WTC11 (cell line): ENCODE data around the gene TCAF1. TPM values are rescaled to one million over a fixed set of nuclear protein-coding genes. Genes with fewer than 3 reads are reported as not detected.

ENCODE experiments used
- ARID4B ChIP-seq: sonication (generic); formaldehyde crosslinking; IDR thresholded peaks from 2 replicates; pipeline ENCODE4 v1.8.0; 2023; ENCODE audit warnings: missing genetic modification reagents, mild to moderate bottlenecking, borderline replicate concordance
- CBFB ChIP-seq: sonication (generic); formaldehyde crosslinking; IDR thresholded peaks from 2 replicates; pipeline ENCODE4 v1.8.1; 2022; ENCODE audit warnings: mild to moderate bottlenecking, low read depth, missing genetic modification reagents
- CREB1 ChIP-seq: sonication (generic); formaldehyde crosslinking; IDR thresholded peaks from 2 replicates; pipeline ENCODE4 v1.8.0; 2023; ENCODE audit warnings: mild to moderate bottlenecking, missing genetic modification reagents
- E2F4 ChIP-seq: sonication (generic); formaldehyde crosslinking; IDR thresholded peaks from 2 replicates; pipeline ENCODE4 v1.8.1; 2022; ENCODE audit warnings: low read depth, mild to moderate bottlenecking, moderate library complexity, missing genetic modification reagents, borderline replicate concordance
- ESRRA ChIP-seq: sonication (generic); formaldehyde crosslinking; IDR thresholded peaks from 2 replicates; pipeline ENCODE4 v1.8.1; 2022; ENCODE audit warnings: mild to moderate bottlenecking, missing genetic modification reagents, borderline replicate concordance
- ETV6 ChIP-seq: sonication (generic); formaldehyde crosslinking; IDR thresholded peaks from 2 replicates; pipeline ENCODE4 v1.8.1; 2022; ENCODE audit warnings: mild to moderate bottlenecking, missing genetic modification reagents
- FOXP1 ChIP-seq: sonication (generic); formaldehyde crosslinking; IDR thresholded peaks from 2 replicates; pipeline ENCODE4 v1.8.0; 2022; ENCODE audit warnings: missing genetic modification reagents, mild to moderate bottlenecking, moderate library complexity, borderline replicate concordance
- FOXP4 ChIP-seq: sonication (generic); formaldehyde crosslinking; IDR thresholded peaks from 2 replicates; pipeline ENCODE4 v1.8.0; 2022; ENCODE audit warnings: mild to moderate bottlenecking, missing genetic modification reagents
- GABPB1 ChIP-seq: sonication (generic); formaldehyde crosslinking; IDR thresholded peaks from 2 replicates; pipeline ENCODE4 v1.8.1; 2023; ENCODE audit warnings: mild to moderate bottlenecking, missing genetic modification reagents
- GRHL2 ChIP-seq: fragments of 250-450 bp; sonication (Bioruptor Pico); IDR thresholded peaks from 2 replicates; pipeline ENCODE4 v1.8.0; 2022; ENCODE audit warnings: mild to moderate bottlenecking, moderate library complexity; ENCODE audit not compliant: insufficient replicate concordance, severe bottlenecking
- HMGA2 ChIP-seq: fragments of 250-450 bp; sonication (Bioruptor Pico); IDR thresholded peaks from 2 replicates; pipeline ENCODE4 v1.4.0; 2021; ENCODE audit warnings: mild to moderate bottlenecking, moderate library complexity
- IRF1 ChIP-seq: sonication (generic); formaldehyde crosslinking; IDR thresholded peaks from 2 replicates; pipeline ENCODE4 v1.8.0; 2023; ENCODE audit warnings: missing genetic modification reagents
- NR2C2 ChIP-seq: sonication (generic); formaldehyde crosslinking; IDR thresholded peaks from 2 replicates; pipeline ENCODE4 v1.8.0; 2022; ENCODE audit warnings: mild to moderate bottlenecking, missing genetic modification reagents
- PRDM15 ChIP-seq: sonication (generic); formaldehyde crosslinking; IDR thresholded peaks from 2 replicates; pipeline ENCODE4 v1.8.0; 2022; ENCODE audit warnings: missing genetic modification reagents
- SMAD4 ChIP-seq: sonication (generic); formaldehyde crosslinking; IDR thresholded peaks from 2 replicates; pipeline ENCODE4 v1.8.0; 2022; ENCODE audit warnings: mild to moderate bottlenecking, missing genetic modification reagents
- SP1 ChIP-seq: sonication (generic); formaldehyde crosslinking; conservative IDR thresholded peaks from 2 replicates; pipeline ENCODE4 v1.8.1; 2022; ENCODE audit warnings: missing genetic modification reagents
- TEAD1 ChIP-seq: sonication (generic); formaldehyde crosslinking; IDR thresholded peaks from 2 replicates; pipeline ENCODE4 v1.8.0; 2022; ENCODE audit warnings: mild to moderate bottlenecking, missing genetic modification reagents
- ZBTB21 ChIP-seq: sonication (generic); formaldehyde crosslinking; IDR thresholded peaks from 2 replicates; pipeline ENCODE4 v1.8.1; 2023; ENCODE audit warnings: mild to moderate bottlenecking, missing genetic modification reagents, borderline replicate concordance
- ZBTB43 ChIP-seq: sonication (generic); formaldehyde crosslinking; IDR thresholded peaks from 2 replicates; pipeline ENCODE4 v1.8.1; 2023; ENCODE audit warnings: mild to moderate bottlenecking, missing genetic modification reagents
- ZNF671 ChIP-seq: fragments of 250-450 bp; sonication (Bioruptor Pico); IDR thresholded peaks from 2 replicates; pipeline ENCODE4 v1.8.0; 2021; ENCODE audit warnings: mild to moderate bottlenecking
- ZSCAN18 ChIP-seq: fragments of 250-450 bp; sonication (Bioruptor Pico); IDR thresholded peaks from 2 replicates; pipeline ENCODE4 v2.1.2; 2022; ENCODE audit warnings: mild to moderate bottlenecking, moderate library complexity
- total RNA-seq: library from RNA; stranded (reverse); gene quantifications from 3 replicates; pipeline ENCODE4 v1.2.3, GENCODE V29; 2021

TCAF1 gene
- total RNA-seq, 1 experiment from 2014 or later = 52.7 TPM

- TF ChIP-seq TEAD1 (peak; percentile 86; the same call in 1 of the 2 replicates), GABPB1 (CRISPR knock-in tag) (peak; percentile 92), ETV6 (CRISPR knock-in tag) (peak; percentile 81; the same call in 1 of the 2 replicates), SP1 (CRISPR knock-in tag) (0 out of 2 replicates have a peak, but pooled peaks have one; percentile 32), ZBTB21 (CRISPR knock-in tag) (no peak), FOXP1 (CRISPR knock-in tag) (no peak), HMGA2 (no peak), IRF1 (CRISPR knock-in tag) (no peak), E2F4 (CRISPR knock-in tag) (no peak), FOXP4 (CRISPR knock-in tag) (peak; percentile 52; the same call in 1 of the 2 replicates), CREB1 (CRISPR knock-in tag) (no peak), SMAD4 (CRISPR knock-in tag) (no peak), ESRRA (CRISPR knock-in tag) (peak; percentile 92), NR2C2 (CRISPR knock-in tag) (no peak), PRDM15 (no peak), ZNF671 (no peak), ARID4B (CRISPR knock-in tag) (no peak), GRHL2 (no peak), ZSCAN18 (peak; percentile 57; the same call in 1 of the 2 replicates), CBFB (CRISPR knock-in tag) (no peak), ZBTB43 (CRISPR knock-in tag) (no peak)
Observed at GRCh38 chr7:143906895-143907294, 4.9 kb upstream of the TCAF1 start (continued).
